MM.1S (cell line): ENCODE results near the gene PPP1R14C.

Experiments used
- DNase-seq: peaks from one replicate; pipeline ENCODE4 v3.0.0-alpha.2; 2015
- H2AFZ ChIP-seq: fragments of 300-600 bp; sonication (generic); 2 replicates; pipeline ENCODE4 v1.6.0; 2016; ENCODE audit warnings: antibody characterized with exemption, low read length
- H3F3A ChIP-seq: fragments of 300-600 bp; sonication (generic); 2 replicates; pipeline ENCODE4 v1.6.1; 2016; ENCODE audit warnings: mild to moderate bottlenecking, antibody characterized with exemption, low read length, moderate library complexity, mixed read lengths; ENCODE audit not compliant: insufficient read depth
- H3K27ac ChIP-seq: fragments of 300-600 bp; sonication (generic); 2 replicates; pipeline ENCODE4 v1.5.1; 2016; ENCODE audit warnings: mild to moderate bottlenecking, low read length
- H3K27me3 ChIP-seq: fragments of 300-600 bp; sonication (generic); replicated peaks from 2 replicates; pipeline ENCODE4 v1.6.0; 2016; ENCODE audit warnings: low read length; ENCODE audit not compliant: insufficient read depth
- H3K36me3 ChIP-seq: fragments of 300-600 bp; sonication (generic); replicated peaks from 2 replicates; pipeline ENCODE4 v1.6.1; 2016; ENCODE audit warnings: mild to moderate bottlenecking, low read length, mixed read lengths; ENCODE audit not compliant: insufficient read depth
- H3K4me1 ChIP-seq: fragments of 300-600 bp; sonication (generic); 2 replicates; pipeline ENCODE4 v1.6.1; 2016; ENCODE audit warnings: low read length, mixed read lengths
- H3K4me2 ChIP-seq: fragments of 300-600 bp; sonication (generic); 2 replicates; pipeline ENCODE4 v1.6.0; 2016; ENCODE audit warnings: low read depth, low read length
- H3K4me3 ChIP-seq: fragments of 300-600 bp; sonication (generic); 2 replicates; pipeline ENCODE4 v1.5.1; 2016; ENCODE audit warnings: low read length, mixed read lengths
- H3K79me2 ChIP-seq: fragments of 300-600 bp; sonication (generic); 2 replicates; pipeline ENCODE4 v1.6.1; 2016; ENCODE audit warnings: mixed run types, low read length, mixed read lengths
- H3K9ac ChIP-seq: fragments of 300-600 bp; sonication (generic); 2 replicates; pipeline ENCODE4 v1.6.1; 2016; ENCODE audit warnings: low read length, mixed read lengths
- H3K9me2 ChIP-seq: fragments of 300-600 bp; sonication (generic); replicated peaks from 2 replicates; pipeline ENCODE4 v1.6.1; 2016; ENCODE audit warnings: mild to moderate bottlenecking, low read length, mixed read lengths; ENCODE audit not compliant: insufficient read depth
- H3K9me3 ChIP-seq: fragments of 300-600 bp; sonication (generic); replicated peaks from 2 replicates; pipeline ENCODE4 v1.6.1; 2016; ENCODE audit warnings: mild to moderate bottlenecking, low read length, mixed read lengths; ENCODE audit not compliant: insufficient read depth
- H4K20me1 ChIP-seq: fragments of 300-600 bp; sonication (generic); 2 replicates; pipeline ENCODE4 v1.6.1; 2016; ENCODE audit warnings: mild to moderate bottlenecking, low read length, moderate library complexity, mixed read lengths; ENCODE audit not compliant: insufficient read depth
- CTCF ChIP-seq: fragments of 300-600 bp; sonication (generic); IDR thresholded peaks from 2 replicates; pipeline ENCODE4 v1.5.1; 2016; ENCODE audit warnings: antibody characterized with exemption, low read length, mixed read lengths
- EZH2 ChIP-seq: fragments of 300-600 bp; sonication (generic); optimal IDR thresholded peaks from 2 replicates; pipeline ENCODE3; 2017; ENCODE audit warnings: low read depth, mild to moderate bottlenecking, antibody characterized with exemption, low read length, mixed read lengths
- EZH2phosphoT487 ChIP-seq: fragments of 300-600 bp; sonication (generic); IDR thresholded peaks from 2 replicates; pipeline ENCODE4 v1.6.1; 2018; ENCODE audit warnings: antibody characterized with exemption, low read length

Gene PPP1R14C

GRCh38 chr6:150275489-150275888 lies 132.6 kb downstream of the PPP1R14C start:
- H2AFZ ChIP-seq, result no peak overlapping the region
- H3K4me2 ChIP-seq, result no peak overlapping the region
- no peaks in the 10 kb centered on the region for H3K36me3 ChIP-seq
- no peak for DNase-seq
- H3K9ac ChIP-seq, result no peak overlapping the region
- H3K27me3 ChIP-seq, result no peaks in the 10 kb centered on the region
- H3K79me2 ChIP-seq, result no peaks in the 10 kb centered on the region
- H3K4me3 ChIP-seq, result no peak overlapping the region
- no peaks in the 10 kb centered on the region for H3F3A ChIP-seq
- no peak for TF ChIP-seq EZH2
- TF ChIP-seq CTCF, result no peak
- TF ChIP-seq EZH2phosphoT487, result no peak
- H4K20me1 ChIP-seq, result no peaks in the 10 kb centered on the region
- H3K9me3 ChIP-seq, result no peaks in the 10 kb centered on the region
- H3K4me1 ChIP-seq, result no peaks in the 10 kb centered on the region
- H3K9me2 ChIP-seq, result no peaks in the 10 kb centered on the region
- H3K27ac ChIP-seq, result no peak overlapping the region

- Histone ChIP-seq H3K36me3 (no peaks in the 10 kb centered on the region), H3K4me2 (no peak overlapping the region), H3K79me2 (no peaks in the 10 kb centered on the region), H3K9me2 (no peaks in the 10 kb centered on the region), H3K27ac (no peak overlapping the region), H4K20me1 (no peaks in the 10 kb centered on the region), H3K9me3 (no peaks in the 10 kb centered on the region), H3F3A (no peaks in the 10 kb centered on the region), H3K27me3 (no peaks in the 10 kb centered on the region), H2AFZ (no peak overlapping the region), H3K9ac (no peak overlapping the region), H3K4me1 (no peaks in the 10 kb centered on the region), H3K4me3 (no peak overlapping the region)
- TF ChIP-seq CTCF (no peak), EZH2phosphoT487 (no peak), EZH2 (no peak)
- no peak for DNase-seq
Observed at GRCh38 chr6:150276168-150276936, 133.5 kb downstream of the PPP1R14C start.

- Histone ChIP-seq H3K9ac (no peak overlapping the region), H3K36me3 (no peaks in the 10 kb centered on the region), H4K20me1 (no peaks in the 10 kb centered on the region), H3K4me3 (no peak overlapping the region), H3K9me2 (no peaks in the 10 kb centered on the region), H3K79me2 (no peaks in the 10 kb centered on the region), H3K27ac (no peak overlapping the region), H2AFZ (no peak overlapping the region), H3K4me1 (no peaks in the 10 kb centered on the region), H3F3A (no peaks in the 10 kb centered on the region), H3K27me3 (no peaks in the 10 kb centered on the region), H3K4me2 (no peak overlapping the region), H3K9me3 (no peaks in the 10 kb centered on the region)
- no peak for DNase-seq
- TF ChIP-seq CTCF (no peak), EZH2 (no peak), EZH2phosphoT487 (no peak)
Observed at GRCh38 chr6:150276937-150277742, 134.3 kb downstream of the PPP1R14C start.
